Neutrophil (primary cell): ENCODE data around the gene LCORL.
"Not testable (repeated sequence)": the region's sequence is repeated elsewhere in the genome, so short reads cannot be mapped to it uniquely, and the experiment has no call there.

ENCODE experiments used
- H3K27ac ChIP-seq: fragments of 200-600 bp; sonication (generic); 2 replicates; pipeline ENCODE4 v1.5.1; 2016; ENCODE audit warnings: mild to moderate bottlenecking, moderate library complexity
- H3K27me3 ChIP-seq: fragments of 200-600 bp; sonication (generic); 2 replicates; pipeline ENCODE4 v1.6.0; 2016; ENCODE audit warnings: mild to moderate bottlenecking
- H3K36me3 ChIP-seq: fragments of 200-600 bp; sonication (generic); 2 replicates; pipeline ENCODE4 v1.5.1; 2017
- H3K4me1 ChIP-seq, 2 experiments: fragments of 200-600 bp in 1 of 2; sonication (generic) in 1 of 2; 1 replicate in 1 of 2; 2 replicates in 1 of 2; pipeline versions ENCODE4 v1.5.1 to v1.6.1; 2013 to 2016; ENCODE audit warnings: low read depth in 1 of 2, low read length in 1 of 2, mild to moderate bottlenecking in 1 of 2, moderate library complexity in 1 of 2; ENCODE audit not compliant: control insufficient read depth in 1 of 2, insufficient read depth in 1 of 2
- H3K4me3 ChIP-seq, 2 experiments: fragments of 200-600 bp in 1 of 2; sonication (generic) in 1 of 2; 1 replicate in 1 of 2; 2 replicates in 1 of 2; pipeline ENCODE4 v1.5.1; 2013 to 2016; ENCODE audit warnings: low read depth in 1 of 2, low read length in 1 of 2, mild to moderate bottlenecking in 1 of 2, moderate library complexity in 1 of 2
- H3K9me3 ChIP-seq: fragments of 200-600 bp; sonication (generic); 2 replicates; pipeline ENCODE4 v1.5.1; 2016
- TF ChIP-seq, protein P1 (sequence below): fragments of 200-600 bp; sonication (generic); IDR thresholded peaks from 2 replicates; pipeline ENCODE4 v1.5.1; 2016; ENCODE audit warnings: antibody characterized with exemption

The LCORL gene

DNA sequence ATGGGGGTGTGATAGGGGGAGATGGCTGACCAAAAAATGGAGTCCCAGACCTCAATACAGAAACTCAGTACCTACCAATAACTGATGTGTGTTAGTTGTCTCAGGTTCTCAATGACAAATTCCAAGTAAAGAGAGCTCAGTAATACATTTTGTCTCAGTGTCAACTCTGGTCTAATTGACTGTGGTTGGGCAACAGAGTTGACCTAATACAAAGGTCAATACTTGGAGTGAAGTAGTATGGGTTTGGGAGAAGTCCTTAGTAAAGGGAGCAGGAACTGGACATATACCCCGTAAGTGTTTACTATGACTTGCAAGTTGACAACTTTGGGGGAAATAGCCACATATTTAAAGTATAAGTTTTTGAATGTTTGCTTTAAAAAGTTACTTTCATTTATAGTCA lies 20.5 kb upstream of the LCORL start:
- TF ChIP-seq, protein P1, sequence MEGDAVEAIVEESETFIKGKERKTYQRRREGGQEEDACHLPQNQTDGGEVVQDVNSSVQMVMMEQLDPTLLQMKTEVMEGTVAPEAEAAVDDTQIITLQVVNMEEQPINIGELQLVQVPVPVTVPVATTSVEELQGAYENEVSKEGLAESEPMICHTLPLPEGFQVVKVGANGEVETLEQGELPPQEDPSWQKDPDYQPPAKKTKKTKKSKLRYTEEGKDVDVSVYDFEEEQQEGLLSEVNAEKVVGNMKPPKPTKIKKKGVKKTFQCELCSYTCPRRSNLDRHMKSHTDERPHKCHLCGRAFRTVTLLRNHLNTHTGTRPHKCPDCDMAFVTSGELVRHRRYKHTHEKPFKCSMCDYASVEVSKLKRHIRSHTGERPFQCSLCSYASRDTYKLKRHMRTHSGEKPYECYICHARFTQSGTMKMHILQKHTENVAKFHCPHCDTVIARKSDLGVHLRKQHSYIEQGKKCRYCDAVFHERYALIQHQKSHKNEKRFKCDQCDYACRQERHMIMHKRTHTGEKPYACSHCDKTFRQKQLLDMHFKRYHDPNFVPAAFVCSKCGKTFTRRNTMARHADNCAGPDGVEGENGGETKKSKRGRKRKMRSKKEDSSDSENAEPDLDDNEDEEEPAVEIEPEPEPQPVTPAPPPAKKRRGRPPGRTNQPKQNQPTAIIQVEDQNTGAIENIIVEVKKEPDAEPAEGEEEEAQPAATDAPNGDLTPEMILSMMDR, result no peak
- no peak overlapping the region for H3K4me3 ChIP-seq
- no peaks in the 10 kb centered on the region for H3K27me3 ChIP-seq
- H3K4me1 ChIP-seq, result no peaks in the 10 kb centered on the region
- H3K9me3 ChIP-seq, result no peaks in the 10 kb centered on the region
- no peaks in the 10 kb centered on the region for H3K36me3 ChIP-seq
- H3K27ac ChIP-seq, result no peak overlapping the region

DNA sequence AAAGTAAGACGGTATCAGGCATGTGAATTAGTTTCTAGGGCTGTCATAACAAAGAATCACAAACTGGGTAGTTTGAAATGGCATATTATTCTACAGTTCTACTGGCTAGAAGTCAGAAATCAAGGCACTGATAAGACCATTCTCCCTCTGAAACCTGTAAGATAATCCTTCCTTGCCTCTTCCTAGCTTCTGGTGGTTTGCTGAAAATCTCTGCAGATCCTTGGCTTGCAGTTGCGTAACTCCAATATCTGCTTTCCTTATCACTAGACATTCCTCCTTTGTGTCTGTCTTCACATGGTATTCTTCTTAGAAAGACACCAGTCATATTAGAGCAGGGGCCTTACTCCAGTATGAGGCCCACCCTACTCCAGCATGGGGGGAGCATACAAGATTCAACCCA lies 19.6 kb upstream of the LCORL start:
- TF ChIP-seq, protein P1, result no peak
- Histone ChIP-seq H3K27ac (no peak overlapping the region), H3K9me3 (no peaks in the 10 kb centered on the region), H3K27me3 (no peaks in the 10 kb centered on the region), H3K4me1 (no peaks in the 10 kb centered on the region), H3K36me3 (no peaks in the 10 kb centered on the region), H3K4me3 (no peak overlapping the region)

DNA sequence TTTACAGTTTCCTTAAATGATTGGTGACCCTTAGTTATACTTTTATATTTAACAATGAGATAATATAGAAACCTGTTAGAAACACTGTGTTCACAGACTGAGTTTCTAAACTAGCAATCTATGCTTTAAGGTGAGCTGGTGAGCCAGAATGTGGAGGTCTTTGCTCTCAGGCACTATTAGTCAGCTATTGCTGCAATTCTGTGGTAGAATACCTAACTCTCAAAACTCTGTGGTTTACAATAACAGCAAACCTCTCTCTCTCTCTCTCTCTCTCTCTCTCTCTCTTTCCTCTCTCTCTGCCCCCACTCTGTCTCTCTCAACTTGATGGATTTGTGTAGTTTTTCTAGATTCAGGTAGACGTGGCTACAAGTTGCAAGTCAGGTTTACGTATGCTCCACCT lies 17.6 kb upstream of the LCORL start:
- Histone ChIP-seq H3K27ac (no peak overlapping the region), H3K9me3 (no peaks in the 10 kb centered on the region), H3K4me3 (no peak overlapping the region), H3K27me3 (no peaks in the 10 kb centered on the region), H3K4me1 (no peaks in the 10 kb centered on the region), H3K36me3 (no peaks in the 10 kb centered on the region)
- TF ChIP-seq, protein P1, result no peak

DNA sequence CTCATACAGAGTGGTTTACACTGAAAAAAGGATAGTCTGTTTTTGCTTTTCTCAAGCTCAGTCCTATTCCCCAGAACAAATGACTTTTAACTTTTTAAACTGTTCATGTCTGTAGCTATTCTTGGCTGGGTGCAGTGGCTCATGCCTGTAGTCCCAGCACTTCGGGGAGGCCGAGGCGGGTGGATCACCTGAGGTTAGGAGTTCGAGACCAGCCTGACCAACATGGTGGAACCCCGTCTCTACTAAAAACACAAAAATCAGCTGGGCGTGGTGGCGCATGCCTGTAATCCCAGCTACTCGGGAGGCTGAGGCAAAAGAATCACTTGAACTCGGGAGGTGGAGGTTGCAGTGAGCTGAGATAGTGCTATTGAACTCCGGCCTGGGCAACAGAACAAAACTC lies 14.8 kb upstream of the LCORL start:
- not testable (repeated sequence) for H3K27me3 ChIP-seq, H3K27ac ChIP-seq, H3K9me3 ChIP-seq, H3K36me3 ChIP-seq, H3K4me3 ChIP-seq, H3K4me1 ChIP-seq

DNA sequence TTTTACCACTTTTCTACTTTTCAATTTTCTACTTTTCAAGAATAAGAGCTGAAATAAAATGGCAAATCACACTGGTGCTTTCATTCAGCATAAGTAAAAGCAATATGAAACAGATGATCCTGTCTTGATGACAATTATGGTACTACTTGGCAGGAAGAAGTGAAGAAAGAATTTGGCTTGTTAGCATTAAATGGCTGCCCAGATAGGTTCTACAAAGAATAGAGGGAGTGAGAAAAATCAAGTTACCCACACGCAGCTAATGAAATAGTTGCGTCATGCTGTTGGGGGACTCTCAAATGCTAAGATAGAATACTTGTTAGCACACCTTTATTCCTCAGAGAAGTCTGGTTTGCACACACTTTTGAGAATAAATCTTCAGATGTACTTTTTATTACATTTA lies 12.5 kb upstream of the LCORL start:
- Histone ChIP-seq H3K36me3 (no peaks in the 10 kb centered on the region), H3K27ac (no peak overlapping the region), H3K4me3 (no peak overlapping the region), H3K27me3 (no peaks in the 10 kb centered on the region), H3K9me3 (no peaks in the 10 kb centered on the region), H3K4me1 (no peaks in the 10 kb centered on the region)
- TF ChIP-seq, protein P1, result no peak

DNA sequence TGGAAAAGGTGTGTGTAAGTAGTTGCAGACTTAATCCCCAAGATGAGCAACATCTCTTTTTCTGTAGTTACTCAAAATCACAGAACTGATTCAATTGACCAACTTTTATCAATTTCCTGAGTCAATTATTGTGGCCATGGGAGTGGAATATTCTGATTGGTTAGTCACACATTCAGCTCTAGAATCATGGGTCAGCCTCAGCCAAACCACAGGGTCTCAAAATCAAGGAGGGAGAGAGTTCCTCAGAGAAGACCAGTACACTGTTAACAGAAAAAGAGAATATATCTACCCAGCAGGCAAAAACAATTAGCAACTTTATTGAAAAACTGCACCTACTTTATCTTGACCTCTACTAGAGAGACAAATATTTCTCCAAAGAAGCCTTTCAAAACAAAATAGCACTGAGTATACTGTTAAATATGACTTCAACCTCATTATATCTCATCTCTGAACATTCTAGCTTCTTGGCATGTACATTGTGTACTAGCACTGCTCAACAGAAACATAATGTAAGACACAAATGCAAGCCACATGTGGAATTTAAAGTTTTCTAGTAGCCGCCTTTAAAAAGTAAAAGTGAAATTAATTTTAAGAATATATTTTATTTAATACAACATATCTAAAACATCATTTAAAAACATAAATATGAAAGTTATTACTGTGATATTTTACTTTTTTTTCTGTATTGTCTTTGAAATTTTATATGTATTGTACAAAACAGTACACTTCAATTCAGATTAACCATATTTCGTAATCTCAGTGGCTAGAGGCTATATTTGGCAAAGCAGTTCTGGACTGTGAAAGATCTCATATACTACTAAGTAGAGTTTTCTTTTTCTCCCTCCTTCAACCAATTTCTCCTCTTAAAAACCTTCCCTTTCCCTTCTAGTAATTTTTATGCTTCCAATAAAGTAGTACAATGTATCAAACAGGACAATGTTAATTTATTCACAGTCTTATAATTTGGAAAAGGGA lies 11.8 kb upstream of the LCORL start:
- H3K27me3 ChIP-seq, result no peaks in the 10 kb centered on the region
- H3K9me3 ChIP-seq, result no peaks in the 10 kb centered on the region
- H3K27ac ChIP-seq, result no peak overlapping the region
- no peaks in the 10 kb centered on the region for H3K36me3 ChIP-seq
- no peaks in the 10 kb centered on the region for H3K4me1 ChIP-seq
- TF ChIP-seq, protein P1, result no peak
- no peak overlapping the region for H3K4me3 ChIP-seq
